Thoracic aorta (tissue), 2 donors: ENCODE measurements around the gene C4orf54. TPM values are rescaled to one million over a fixed set of nuclear protein-coding genes. Genes with fewer than 3 reads are reported as not detected.

ENCODE experiments used
- ATAC-seq: fragments of 150-250 bp; one replicate; pipeline ENCODE4 v1.8.0; 2017; ENCODE audit warnings: low read depth; ENCODE audit not compliant: insufficient number of reproducible peaks, low FRiP score
- DNase-seq: peaks from one replicate; pipeline ENCODE4 v3.0.0-alpha.2; 2020; ENCODE audit warnings: low spot score
- H3K27ac ChIP-seq, 2 donors: fragments of 200-600 bp; sonication (generic); 1 replicate in 1 of 2; 2 replicates in 1 of 2; pipeline ENCODE4 v1.5.1; 2016; ENCODE audit warnings: mild to moderate bottlenecking in 2 of 2, moderate library complexity in 2 of 2
- H3K27me3 ChIP-seq: fragments of 200-600 bp; sonication (generic); replicated peaks from 2 replicates; pipeline ENCODE4 v1.6.0; 2016; ENCODE audit warnings: mild to moderate bottlenecking; ENCODE audit not compliant: insufficient read depth
- H3K36me3 ChIP-seq: fragments of 200-600 bp; sonication (generic); one replicate; pipeline ENCODE4 v1.5.1; 2016
- H3K4me1 ChIP-seq, 2 donors: fragments of 200-600 bp; sonication (generic); 1 replicate in 1 of 2; 2 replicates in 1 of 2; pipeline versions ENCODE4 v1.5.1 to v1.6.0; 2016; ENCODE audit warnings: low read depth in 2 of 2, mild to moderate bottlenecking in 1 of 2; ENCODE audit not compliant: control insufficient read depth in 1 of 2
- H3K4me3 ChIP-seq: fragments of 200-600 bp; sonication (generic); 2 replicates; pipeline ENCODE4 v1.5.1; 2016; ENCODE audit warnings: mild to moderate bottlenecking
- H3K9me3 ChIP-seq: fragments of 200-600 bp; sonication (generic); 2 replicates; pipeline ENCODE4 v1.5.1; 2016
- CTCF ChIP-seq: fragments of 200-600 bp; sonication (generic); IDR thresholded peaks from one replicate; pipeline ENCODE4 v1.5.1; 2019; ENCODE audit warnings: antibody characterized with exemption
- total RNA-seq, 2 donors: library from RNA; depleted of rRNA; stranded (reverse); fragments of >200 nt; gene quantifications; one replicate each; pipeline versions ENCODE4 v1.1.0 to v1.2.3, GENCODE V29; 2016

C4orf54 gene
- total RNA-seq, 2 donors from 2014 or later = 0.07 to 0.14 TPM

GRCh38 chr4:99645036-99645435 is 12.6 kb downstream of the C4orf54 start:
- no peaks in the 10 kb centered on the region for H3K9me3 ChIP-seq
- DNase-seq (no peak), ATAC-seq (no peak)
- H3K36me3 ChIP-seq = no peaks in the 10 kb centered on the region
- H3K4me3 ChIP-seq = no peak overlapping the region
- H3K27ac ChIP-seq = no peak overlapping the region
- H3K4me1 ChIP-seq = peaks cover 7 to 8% of the 10 kb centered on the region in 2 donors
- TF ChIP-seq CTCF = no peak
- no peaks in the 10 kb centered on the region for H3K27me3 ChIP-seq

- ATAC-seq (no peak), DNase-seq (no peak)
- Histone ChIP-seq H3K9me3 (no peaks in the 10 kb centered on the region), H3K4me3 (no peak overlapping the region), H3K27me3 (no peaks in the 10 kb centered on the region), H3K27ac (no peak overlapping the region), H3K4me1 (peaks cover 7 to 8% of the 10 kb centered on the region in 2 donors), H3K36me3 (no peaks in the 10 kb centered on the region)
- TF ChIP-seq CTCF = no peak
These were observed 13.2 kb downstream of the C4orf54 start for GRCh38 chr4:99644453-99644852.

- peak overlapping the region; percentile 1 to 43 for H3K27ac ChIP-seq
- peaks cover 7 to 8% of the 10 kb centered on the region in 2 donors for H3K4me1 ChIP-seq
These were observed 14.7 kb downstream of the C4orf54 start for GRCh38 chr4:99642725-99643489.

GRCh38 chr4:99640676-99641075 is 17.0 kb downstream of the C4orf54 start:
- no peak for TF ChIP-seq CTCF
- peaks cover 7 to 8% of the 10 kb centered on the region in 2 donors for H3K4me1 ChIP-seq
- DNase-seq = no peak
- H3K36me3 ChIP-seq = no peaks in the 10 kb centered on the region
- H3K27me3 ChIP-seq = no peaks in the 10 kb centered on the region
- no peaks in the 10 kb centered on the region for H3K9me3 ChIP-seq
- no peak overlapping the region for H3K4me3 ChIP-seq
- no peak for ATAC-seq
- H3K27ac ChIP-seq = no peak overlapping the region

More at GRCh38 chr4:99642725-99643489, 14.7 kb downstream of the C4orf54 start:
- H3K27me3 ChIP-seq = no peaks in the 10 kb centered on the region
- no peaks in the 10 kb centered on the region for H3K36me3 ChIP-seq
- peak; percentile 57 for ATAC-seq
- DNase-seq = peak; percentile 17
- H3K4me3 ChIP-seq = peak overlapping the region; percentile 11
- TF ChIP-seq CTCF = no peak
- no peaks in the 10 kb centered on the region for H3K9me3 ChIP-seq

- Histone ChIP-seq H3K27me3 (no peaks in the 10 kb centered on the region), H3K27ac (no peak overlapping the region), H3K36me3 (no peaks in the 10 kb centered on the region), H3K4me3 (no peak overlapping the region), H3K9me3 (no peaks in the 10 kb centered on the region), H3K4me1 (no peaks in the 10 kb centered on the region)
- no peak for TF ChIP-seq CTCF
- no peak for DNase-seq
- ATAC-seq = no peak
These were observed 20.5 kb downstream of the C4orf54 start for GRCh38 chr4:99637174-99637573.
